Esophagus muscularis mucosa (tissue), 3 donors: ENCODE measurements around the gene SMARCA5.

ENCODE experiments used
- POLR2A ChIP-seq: fragments of 450-650 bp; IDR thresholded peaks from one replicate; pipeline ENCODE4 v1.6.1; 2017; ENCODE audit warnings: antibody characterized with exemption, moderate library complexity, mild to moderate bottlenecking, low read depth
- POLR2AphosphoS5 ChIP-seq, 2 donors: sonication (generic); formaldehyde crosslinking; IDR thresholded peaks; one replicate each; pipeline ENCODE4 v1.6.1; 2017; ENCODE audit warnings: antibody characterized with exemption in 2 of 2
- TF ChIP-seq, protein P1 (sequence below), 3 experiments: fragments of 200-600 bp in 2 of 3; fragments of 450-650 bp in 1 of 3; sonication (generic) in 2 of 3; IDR thresholded peaks; one replicate each; pipeline ENCODE4 v1.5.1; 2017 to 2019; ENCODE audit warnings: antibody characterized with exemption in 3 of 3, mild to moderate bottlenecking in 2 of 3, moderate library complexity in 1 of 3

GRCh38 chr4:143586080-143586479 lies 72.6 kb downstream of the SMARCA5 start:
- TF ChIP-seq, protein P1, sequence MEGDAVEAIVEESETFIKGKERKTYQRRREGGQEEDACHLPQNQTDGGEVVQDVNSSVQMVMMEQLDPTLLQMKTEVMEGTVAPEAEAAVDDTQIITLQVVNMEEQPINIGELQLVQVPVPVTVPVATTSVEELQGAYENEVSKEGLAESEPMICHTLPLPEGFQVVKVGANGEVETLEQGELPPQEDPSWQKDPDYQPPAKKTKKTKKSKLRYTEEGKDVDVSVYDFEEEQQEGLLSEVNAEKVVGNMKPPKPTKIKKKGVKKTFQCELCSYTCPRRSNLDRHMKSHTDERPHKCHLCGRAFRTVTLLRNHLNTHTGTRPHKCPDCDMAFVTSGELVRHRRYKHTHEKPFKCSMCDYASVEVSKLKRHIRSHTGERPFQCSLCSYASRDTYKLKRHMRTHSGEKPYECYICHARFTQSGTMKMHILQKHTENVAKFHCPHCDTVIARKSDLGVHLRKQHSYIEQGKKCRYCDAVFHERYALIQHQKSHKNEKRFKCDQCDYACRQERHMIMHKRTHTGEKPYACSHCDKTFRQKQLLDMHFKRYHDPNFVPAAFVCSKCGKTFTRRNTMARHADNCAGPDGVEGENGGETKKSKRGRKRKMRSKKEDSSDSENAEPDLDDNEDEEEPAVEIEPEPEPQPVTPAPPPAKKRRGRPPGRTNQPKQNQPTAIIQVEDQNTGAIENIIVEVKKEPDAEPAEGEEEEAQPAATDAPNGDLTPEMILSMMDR (IDR thresholded peaks at IDR 0.05), result no peak
- TF ChIP-seq POLR2AphosphoS5 (IDR thresholded peaks at IDR 0.05) (no peak), POLR2A (no peak)
